Measurements from ENCODE around the gene ZFR2.
"Not testable (repeated sequence)": the region's sequence is repeated elsewhere in the genome, so short reads cannot be mapped to it uniquely, and the experiment has no call there.

DNA sequence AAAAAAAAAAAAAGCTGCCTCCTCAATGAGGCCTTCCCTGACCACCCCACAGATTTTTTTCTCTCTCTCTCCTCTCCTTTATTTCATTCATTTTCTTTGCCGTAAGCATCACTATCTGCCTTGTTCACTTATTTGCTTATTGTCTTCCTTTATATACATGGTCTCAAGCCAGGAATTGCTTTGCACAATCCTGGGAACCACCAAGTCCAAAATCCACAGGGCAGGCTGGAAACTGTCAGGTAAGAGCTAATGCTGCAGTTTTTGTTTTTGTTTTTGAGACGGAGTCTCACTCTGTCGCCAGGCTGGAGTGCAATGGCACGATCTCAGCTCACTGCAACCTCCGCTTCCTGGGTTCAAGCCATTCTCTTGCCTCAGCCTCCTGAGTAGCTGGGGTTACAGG, 26.1 kb upstream of the ZFR2 start:
- TF ChIP-seq, protein P1, sequence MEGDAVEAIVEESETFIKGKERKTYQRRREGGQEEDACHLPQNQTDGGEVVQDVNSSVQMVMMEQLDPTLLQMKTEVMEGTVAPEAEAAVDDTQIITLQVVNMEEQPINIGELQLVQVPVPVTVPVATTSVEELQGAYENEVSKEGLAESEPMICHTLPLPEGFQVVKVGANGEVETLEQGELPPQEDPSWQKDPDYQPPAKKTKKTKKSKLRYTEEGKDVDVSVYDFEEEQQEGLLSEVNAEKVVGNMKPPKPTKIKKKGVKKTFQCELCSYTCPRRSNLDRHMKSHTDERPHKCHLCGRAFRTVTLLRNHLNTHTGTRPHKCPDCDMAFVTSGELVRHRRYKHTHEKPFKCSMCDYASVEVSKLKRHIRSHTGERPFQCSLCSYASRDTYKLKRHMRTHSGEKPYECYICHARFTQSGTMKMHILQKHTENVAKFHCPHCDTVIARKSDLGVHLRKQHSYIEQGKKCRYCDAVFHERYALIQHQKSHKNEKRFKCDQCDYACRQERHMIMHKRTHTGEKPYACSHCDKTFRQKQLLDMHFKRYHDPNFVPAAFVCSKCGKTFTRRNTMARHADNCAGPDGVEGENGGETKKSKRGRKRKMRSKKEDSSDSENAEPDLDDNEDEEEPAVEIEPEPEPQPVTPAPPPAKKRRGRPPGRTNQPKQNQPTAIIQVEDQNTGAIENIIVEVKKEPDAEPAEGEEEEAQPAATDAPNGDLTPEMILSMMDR (conservative IDR thresholded peaks at IDR 0.05; ENCODE audit: low read depth, low read length), result not testable (repeated sequence)
- TF ChIP-seq EZH2 (IDR thresholded peaks at IDR 0.05; ENCODE audit: borderline replicate concordance, low read depth, low read length, poor library complexity, severe bottlenecking), result not testable (repeated sequence)
